K562 (cell line): ENCODE data around the gene SCFD2. TPM values are rescaled to one million over a fixed set of nuclear protein-coding genes. Genes with fewer than 3 reads are reported as not detected.

Source experiments
- ATAC-seq: fragments of 200-7000 bp; cut with Tn5 transposase; 3 replicates; pipeline ENCODE4 v1.9.1; 2020; ENCODE audit warnings: moderate library complexity
- BruUV-seq: library from RNA; stranded (reverse); fragments of 400-500 nt; replicated peaks from 2 replicates; lab custom pipeline; 2021; lab: Mats Ljungman, UMichigan
- CTCF ChIA-PET: fragments of 300-600 bp; formaldehyde crosslinking; extraction: SDS; loops from one replicate; lab custom pipeline; 2021; ENCODE audit warnings: low intra/inter-chr PET ratio; lab: Yijun Ruan, JAX
- POLR2A ChIA-PET: fragments of 300-600, 350-650 bp; sonication (Branson Sonifier 250); formaldehyde crosslinking; extraction: SDS; loops from one replicate; lab custom pipeline; 2021; ENCODE audit warnings: antibody characterized with exemption, inconsistent platforms; lab: Yijun Ruan, JAX
- DNase-seq, 4 experiments: peaks; one replicate each; pipeline versions ENCODE4 v3.0.0 to v3.0.0-alpha.2; 2011 to 2018; ENCODE audit warnings: low spot score in 3 of 4, mixed read lengths in 3 of 4; ENCODE audit errors: extremely low read depth in 1 of 4
- FAIRE-seq: peaks from 2 replicates; lab custom pipeline; 2011; peaks lifted over from hg19 to GRCh38; lab: Jason Lieb, UNC
- H2AFZ ChIP-seq: 2 replicates; pipeline ENCODE4 v1.6.0; 2011; ENCODE audit warnings: low read depth, low read length, control low read depth, inconsistent platforms
- H3K27ac ChIP-seq: fragments of 200-600 bp; 3 replicates; pipeline ENCODE4 v1.8.0; 2011; ENCODE audit warnings: low read depth, mild to moderate bottlenecking, control low read depth, inconsistent platforms, low read length, moderate library complexity, mixed read lengths; ENCODE audit errors: extremely low read depth
- H3K27me3 ChIP-seq, 2 experiments: fragments of 300-600 bp in 1 of 2; 2 replicates in 1 of 2; 3 replicates in 1 of 2; pipeline versions ENCODE4 v1.6.0 to v1.8.0; 2011; ENCODE audit warnings: inconsistent platforms in 2 of 2, low read length in 2 of 2, mild to moderate bottlenecking in 1 of 2, mixed read lengths in 1 of 2, moderate library complexity in 1 of 2; ENCODE audit not compliant: control insufficient read depth in 2 of 2, insufficient read depth in 2 of 2
- H3K36me3 ChIP-seq: fragments of 300-600 bp; 3 replicates; pipeline ENCODE4 v1.8.0; 2011; ENCODE audit warnings: mild to moderate bottlenecking, low read length, inconsistent platforms; ENCODE audit not compliant: control insufficient read depth, insufficient read depth
- H3K4me1 ChIP-seq, 2 experiments: fragments of 200-600 bp in 1 of 2; replicated peaks in 1 of 2; 2 replicates in 1 of 2; 3 replicates in 1 of 2; pipeline versions ENCODE4 v1.5.1 to v1.8.0; 2011; ENCODE audit warnings: inconsistent platforms in 2 of 2, low read length in 2 of 2, mild to moderate bottlenecking in 1 of 2, mixed read lengths in 1 of 2, moderate library complexity in 1 of 2; ENCODE audit not compliant: control insufficient read depth in 2 of 2, insufficient read depth in 2 of 2
- H3K4me2 ChIP-seq: 2 replicates; pipeline ENCODE4 v1.6.1; 2011; ENCODE audit warnings: low read length, control low read depth, inconsistent platforms, mixed read lengths; ENCODE audit not compliant: insufficient read depth
- H3K4me3 ChIP-seq: fragments of 200-600 bp; sonication (generic), shearing (Covaris generic); 2 replicates; pipeline ENCODE4 v1.5.1; 2016; ENCODE audit warnings: control low read depth, inconsistent platforms
- H3K79me2 ChIP-seq: fragments of 200-600 bp; 3 replicates; pipeline ENCODE4 v1.8.0; 2011; ENCODE audit warnings: low read length, inconsistent platforms; ENCODE audit not compliant: control insufficient read depth, insufficient read depth
- H3K9ac ChIP-seq, 2 experiments: 2 replicates each; pipeline versions ENCODE4 v1.6.0 to v1.6.1; 2011; ENCODE audit warnings: low read depth in 2 of 2, low read length in 2 of 2, control low read depth in 1 of 2, inconsistent platforms in 1 of 2, mild to moderate bottlenecking in 1 of 2, mixed read lengths in 1 of 2; ENCODE audit not compliant: insufficient read depth in 1 of 2
- H3K9me1 ChIP-seq: one replicate; pipeline ENCODE4 v1.6.0; 2011; ENCODE audit warnings: inconsistent platforms, mild to moderate bottlenecking, low read length, moderate library complexity; ENCODE audit not compliant: control insufficient read depth, insufficient read depth
- H3K9me3 ChIP-seq: replicated peaks from 2 replicates; pipeline ENCODE4 v1.5.1; 2011; ENCODE audit warnings: low read depth, low read length, inconsistent platforms; ENCODE audit not compliant: control insufficient read depth, insufficient read depth
- H4K20me1 ChIP-seq: replicated peaks from 2 replicates; pipeline ENCODE4 v1.6.1; 2011; ENCODE audit warnings: low read length, inconsistent platforms, mixed read lengths; ENCODE audit not compliant: control insufficient read depth, insufficient read depth
- ATF6 ChIP-seq: sonication (generic); formaldehyde crosslinking; IDR thresholded peaks from 2 replicates; pipeline ENCODE4 v1.4.0; 2020; ENCODE audit warnings: mild to moderate bottlenecking, missing genetic modification reagents
- DEAF1 ChIP-seq: fragments of 450-650 bp; formaldehyde crosslinking; IDR thresholded peaks from 2 replicates; pipeline ENCODE4 v1.4.0; 2020; ENCODE audit warnings: mild to moderate bottlenecking, moderate library complexity
- ELK3 ChIP-seq: fragments of 450-650 bp; formaldehyde crosslinking; IDR thresholded peaks from 2 replicates; pipeline ENCODE4 v1.4.0; 2020; ENCODE audit warnings: mild to moderate bottlenecking
- EP300 ChIP-seq: IDR thresholded peaks from 2 replicates; pipeline ENCODE4 v1.6.1; 2012; ENCODE audit warnings: low read length, improper control_type of control experiment
- FOXM1 ChIP-seq, 2 experiments: fragments of 450-650 bp in 1 of 2; sonication (generic) in 1 of 2; formaldehyde crosslinking in 1 of 2; IDR thresholded peaks; 2 replicates each; pipeline versions ENCODE4 v1.6.1 to v1.9.0; 2017 to 2022; ENCODE audit warnings: low read depth in 2 of 2, mild to moderate bottlenecking in 2 of 2, missing genetic modification reagents in 1 of 2, moderate library complexity in 1 of 2
- GMEB1 ChIP-seq: fragments of 250-450 bp; sonication (Bioruptor Pico); IDR thresholded peaks from 2 replicates; pipeline ENCODE4 v1.4.0; 2020; ENCODE audit warnings: mild to moderate bottlenecking
- JUND ChIP-seq, 2 experiments: IDR thresholded peaks; 2 replicates in 1 of 2; 3 replicates in 1 of 2; pipeline ENCODE4 v1.6.1; 2011; ENCODE audit warnings: borderline replicate concordance in 2 of 2, low read depth in 2 of 2, low read length in 2 of 2, improper control_type of control experiment in 1 of 2, missing biosample characterization in 1 of 2, missing genetic modification characterization in 1 of 2, missing genetic modification reagents in 1 of 2
- NCOR1 ChIP-seq: fragments of 450-650 bp; IDR thresholded peaks from 2 replicates; pipeline ENCODE4 v1.6.1; 2016; ENCODE audit warnings: mild to moderate bottlenecking, moderate library complexity
- STAT5A ChIP-seq: IDR thresholded peaks from 2 replicates; pipeline ENCODE4 v1.6.1; 2012; ENCODE audit warnings: low read length, inconsistent platforms, borderline replicate concordance
- THRB ChIP-seq: fragments of 450-650 bp; formaldehyde crosslinking; conservative IDR thresholded peaks from 2 replicates; pipeline ENCODE4 v1.4.0; 2022; ENCODE audit warnings: mild to moderate bottlenecking, missing genetic modification characterization
- ZNF347 ChIP-seq: fragments of 450-650 bp; formaldehyde crosslinking; IDR thresholded peaks from 2 replicates; pipeline ENCODE4 v1.4.0; 2020; ENCODE audit warnings: low read depth, mild to moderate bottlenecking, moderate library complexity
- ZNF551 ChIP-seq: fragments of 250-450 bp; sonication (Bioruptor Pico); IDR thresholded peaks from 2 replicates; pipeline ENCODE4 v1.5.0; 2021; ENCODE audit warnings: mild to moderate bottlenecking, moderate library complexity
- ZNF76 ChIP-seq: fragments of 250-450 bp; sonication (Bioruptor Pico); IDR thresholded peaks from 2 replicates; pipeline ENCODE4 v1.4.0; 2020; ENCODE audit warnings: mild to moderate bottlenecking, moderate library complexity, borderline replicate concordance
- ZSCAN29 ChIP-seq: fragments of 450-650 bp; IDR thresholded peaks from 2 replicates; pipeline ENCODE4 v1.6.1; 2017
- WGBS: fragments of 100-300 bp; shearing (Covaris generic); methylation state at CpG from one replicate; pipeline ENCODE4 v1.1.6; 2016; ENCODE audit warnings: low coverage, mixed read lengths; ENCODE audit not compliant: insufficient coverage; ENCODE audit errors: missing lambda C conversion rate; 5-methylcytosine and 5-hydroxymethylcytosine counted together
- in situ Hi-C: fragments of 300-500 bp; cut with MboI; formaldehyde crosslinking; loops from 4 replicates; pipeline ENCODE4 v1.15.0; 2018; ENCODE audit warnings: inconsistent platforms, mixed read lengths
- intact Hi-C: fragments of 100-400 bp; cut with micrococcal nuclease; formaldehyde crosslinking; loops from 2 replicates; pipeline ENCODE4 v1.14.2; 2022
- polyA plus RNA-seq, 8 experiments: library from polyadenylated mRNA; depleted of rRNA in 4 of 8; stranded (reverse) in 5 of 8; unstranded in 3 of 8; fragments of >200 nt; fragmentation: Nextera tagmentation in 2 of 8; fragmentation: Illumina TruSeq in 1 of 8; extraction: Ambion mirVana in 2 of 8; extraction: Trizol in 1 of 8; gene quantifications; 2 replicates each; pipeline versions ENCODE4 v1.2.1 to v1.2.3, GENCODE V29; 2011 to 2014; ENCODE audit warnings: inconsistent platforms in 1 of 8, missing spikeins in 1 of 8
- total RNA-seq, 7 experiments: library from RNA; depleted of rRNA in 6 of 7; stranded (reverse); fragments of >200 nt in 6 of 7; fragmentation: Illumina TruSeq in 2 of 7; extraction: Trizol in 2 of 7; gene quantifications; 2 replicates each; pipeline versions ENCODE4 v1.2.1 to v1.2.3, GENCODE V29; 2011 to 2021; ENCODE audit warnings: low replicate concordance in 1 of 7

The SCFD2 gene
- total and polyA plus RNA-seq, 9 of the 15 experiments (the other 6 are each of a cell fraction or from before 2014, with no cell fraction given) = 5.7 to 30.3 (median 22.8) TPM

- Histone ChIP-seq H3K9me1 (no peaks in the 10 kb centered on the region), H4K20me1 (no peaks in the 10 kb centered on the region), H3K79me2 (no peaks in the 10 kb centered on the region), H3K9me3 (no peaks in the 10 kb centered on the region), H2AFZ (no peak overlapping the region), H3K36me3 (no peaks in the 10 kb centered on the region; the same call in 2 of the 3 replicates), H3K9ac (no peak overlapping the region), H3K4me1 (no peaks in the 10 kb centered on the region), H3K27ac (no peak overlapping the region), H3K4me3 (no peak overlapping the region), H3K27me3 (no peaks in the 10 kb centered on the region), H3K4me2 (no peak overlapping the region)
- WGBS = 57% methylated on average over 2 of the region's 2 CpGs
- no peak for FAIRE-seq
- no peak for ATAC-seq
- ChIA-PET CTCF (no interaction called here), POLR2A (no interaction called here)
- intact Hi-C loops = no loop called here
- no TSS peak for BruUV-seq
- in situ Hi-C loops = no loop called here
- DNase-seq = no peak
- TF ChIP-seq ZNF551 (CRISPR knock-in tag) = no peak
- no peak for TF ChIP-seq FOXM1 (IDR thresholded peaks at IDR 0.05; ENCODE audit: low read depth)
- TF ChIP-seq FOXM1 (CRISPR knock-in tag; IDR thresholded peaks at IDR 0.05; ENCODE audit: low read depth) = no peak
- no peak for TF ChIP-seq ZSCAN29
- no peak for TF ChIP-seq NCOR1
- no peak for TF ChIP-seq DEAF1 (CRISPR knock-in tag)
- TF ChIP-seq JUND (IDR thresholded peaks at IDR 0.05; ENCODE audit: borderline replicate concordance, low read depth, low read length) = no peak
- no peak for TF ChIP-seq JUND (tag; IDR thresholded peaks at IDR 0.05; ENCODE audit: borderline replicate concordance, low read depth, low read length)
- no peak for TF ChIP-seq THRB (CRISPR knock-in tag)
- TF ChIP-seq ZNF347 = no peak
- no peak for TF ChIP-seq STAT5A
- TF ChIP-seq ZNF76 (CRISPR knock-in tag) = no peak
- no peak for TF ChIP-seq GMEB1 (CRISPR knock-in tag)
- no peak for TF ChIP-seq ELK3
- no peak for TF ChIP-seq EP300
- TF ChIP-seq ATF6 (CRISPR knock-in tag) = no peak
Observed at GRCh38 chr4:53123171-53123570, 242.7 kb downstream of the SCFD2 start.
